Sciatic nerve (tissue), 2 donors: ENCODE data around the gene EPB41L2. TPM values are rescaled to one million over a fixed set of nuclear protein-coding genes. Genes with fewer than 3 reads are reported as not detected.

Experiments
- ATAC-seq: fragments of 200-7000 bp; cut with Tn5 transposase; one replicate; pipeline ENCODE4 v1.9.1; 2020; ENCODE audit warnings: mild to moderate bottlenecking, moderate library complexity
- DNase-seq: peaks from one replicate; pipeline ENCODE4 v3.0.0-alpha.2; 2020; ENCODE audit warnings: low spot score
- intact Hi-C: fragments of 100-400 bp; cut with DNase I; formaldehyde crosslinking; loops from one replicate; pipeline ENCODE4 v1.14.2; 2022
- total RNA-seq: library from RNA; stranded (reverse); fragmentation: NEBNext Ultra II Directional; extraction: Animal tissue kit (Norgen Biotek cat#: 25700); gene quantifications from one replicate; pipeline ENCODE4 v1.2.1, GENCODE V29; 2021
- donor health status: DM: no; HTN: no; CAD: no.
- donor health status: DM: no; HTN: no; CAD: no.

Gene EPB41L2
- total RNA-seq, 1 donor from 2014 or later = 889 TPM

DNA sequence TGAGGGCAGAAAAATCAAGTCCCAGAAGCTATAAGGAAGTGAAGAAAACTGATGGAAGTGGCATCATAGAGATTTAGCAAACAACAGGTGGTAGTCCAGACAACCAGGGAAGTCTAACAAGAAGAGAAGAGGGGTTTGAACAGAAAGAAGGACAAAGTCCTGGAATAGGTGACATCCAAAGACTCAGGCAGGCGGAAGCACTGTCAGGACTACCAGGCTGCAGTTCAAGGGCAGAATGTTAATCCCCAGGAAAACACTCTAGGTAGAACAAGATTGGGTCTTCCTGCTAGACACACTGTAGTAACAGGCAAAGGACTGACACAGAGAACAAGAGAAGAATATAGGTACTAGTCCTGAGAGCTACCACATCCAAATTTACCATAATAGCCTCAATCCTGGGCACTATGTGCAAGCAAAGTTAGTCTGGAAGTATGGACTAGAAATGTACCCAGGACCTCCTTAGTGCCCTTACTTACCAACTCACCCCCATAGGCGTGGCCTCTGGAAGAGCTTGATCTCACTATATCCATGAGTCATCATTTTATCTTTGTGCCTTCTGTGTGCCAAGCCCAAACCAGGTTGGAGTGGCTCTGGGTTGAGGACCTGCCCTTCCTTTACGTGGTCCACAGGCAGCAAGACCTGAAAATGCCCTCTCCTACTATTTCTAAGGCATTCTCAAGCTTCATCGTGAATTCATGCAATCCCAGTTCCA is 2.2 kb upstream of the EPB41L2 start:
- ATAC-seq (no peak), DNase-seq (no peak)
- intact Hi-C loops = loop anchor here (10.0 kb wide), 1 partner anchor 170 kb away; no protein-coding TSS in a partner anchor

DNA sequence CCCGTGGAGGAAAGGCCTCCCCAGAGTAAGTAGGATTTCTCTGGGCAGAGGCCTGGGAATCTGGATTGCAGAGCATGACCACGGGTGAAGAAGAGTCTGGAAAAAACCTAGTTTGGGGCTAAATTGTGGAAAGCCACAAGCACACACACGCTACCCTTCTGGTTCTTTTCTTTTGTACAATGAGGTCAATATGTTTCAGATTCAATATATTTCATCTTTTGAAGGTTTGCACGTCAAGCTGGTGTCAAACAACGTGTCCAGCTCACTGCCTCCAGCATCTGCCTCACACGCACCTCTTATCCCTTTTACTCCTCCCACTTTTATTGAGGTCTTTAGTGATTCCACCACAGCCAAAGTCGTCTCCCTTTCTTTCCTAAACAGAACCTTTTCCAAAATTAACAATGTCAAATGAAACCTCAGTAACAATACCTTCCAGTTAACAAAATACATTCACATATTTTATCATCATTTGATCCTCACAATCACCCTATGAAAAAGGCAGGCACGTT is 773 bp upstream of the EPB41L2 start:
- no peak for DNase-seq
- no peak for ATAC-seq
- intact Hi-C loops = loop anchor here (10.0 kb wide), 1 partner anchor 169 kb away; no protein-coding TSS in a partner anchor

DNA sequence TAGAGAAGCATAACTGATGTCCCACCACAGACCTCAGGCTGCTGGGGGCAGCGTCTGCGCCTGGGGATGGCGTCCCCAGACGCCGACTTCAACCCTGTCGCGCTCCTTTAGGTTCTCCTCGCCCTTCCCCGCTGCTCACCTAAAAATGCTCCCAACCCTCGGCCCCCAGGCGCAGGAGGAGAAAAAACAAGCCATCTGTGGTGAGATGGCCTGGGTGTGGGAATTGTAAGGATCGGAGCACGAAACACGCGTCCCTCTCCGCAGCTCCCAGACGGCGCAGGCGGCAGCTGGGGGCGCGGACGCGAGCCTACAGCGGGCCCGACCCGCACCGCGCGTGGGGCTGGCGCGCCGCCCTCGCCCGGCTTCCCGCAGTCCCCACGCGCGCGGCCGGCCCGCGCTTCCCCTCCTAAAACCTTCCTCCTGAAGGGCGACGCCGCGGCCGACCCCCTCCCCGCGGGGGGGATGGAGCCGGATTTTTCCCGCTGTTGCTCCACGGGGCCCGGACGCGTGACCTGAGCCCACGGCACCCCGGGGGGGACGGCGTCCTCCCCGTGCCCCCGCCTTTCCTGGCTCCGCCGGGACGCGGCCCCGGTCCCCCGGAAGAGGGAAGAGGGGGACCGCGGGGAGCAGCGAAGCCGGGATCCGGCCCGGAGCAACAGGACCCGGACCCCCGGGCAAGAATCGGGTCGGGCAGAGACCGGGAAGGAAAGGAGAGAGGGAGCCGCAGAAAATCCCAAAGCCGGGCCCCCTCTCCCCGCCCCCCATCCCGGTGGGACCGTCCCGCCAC is 611 bp downstream of the EPB41L2 start:
- intact Hi-C loops = loop anchor here (10.0 kb wide), 1 partner anchor 168 kb away; no protein-coding TSS in a partner anchor
- DNase-seq (peak; percentile 73), ATAC-seq (peak; percentile 34)

DNA sequence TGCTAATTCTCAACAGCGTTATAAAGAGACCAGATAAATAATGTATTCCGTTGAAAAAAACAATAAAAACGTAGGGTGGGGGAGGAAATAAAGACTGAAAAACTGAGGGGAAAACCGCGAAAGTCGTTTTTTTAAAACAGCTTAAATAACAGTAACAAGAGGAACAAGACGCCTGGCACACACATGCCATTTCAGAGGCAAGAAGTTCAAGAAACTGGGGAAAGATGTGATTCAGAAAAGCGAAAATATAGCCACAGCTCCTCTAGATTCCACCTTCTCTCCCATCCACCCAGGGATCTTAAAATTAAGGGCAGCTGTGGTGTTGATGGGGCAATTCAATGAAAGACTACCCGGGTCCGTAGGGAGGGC is 1.3 kb downstream of the EPB41L2 start:
- intact Hi-C loops = loop anchor here (10.0 kb wide), 1 partner anchor 167 kb away; no protein-coding TSS in a partner anchor
- ATAC-seq (no peak), DNase-seq (no peak)

DNA sequence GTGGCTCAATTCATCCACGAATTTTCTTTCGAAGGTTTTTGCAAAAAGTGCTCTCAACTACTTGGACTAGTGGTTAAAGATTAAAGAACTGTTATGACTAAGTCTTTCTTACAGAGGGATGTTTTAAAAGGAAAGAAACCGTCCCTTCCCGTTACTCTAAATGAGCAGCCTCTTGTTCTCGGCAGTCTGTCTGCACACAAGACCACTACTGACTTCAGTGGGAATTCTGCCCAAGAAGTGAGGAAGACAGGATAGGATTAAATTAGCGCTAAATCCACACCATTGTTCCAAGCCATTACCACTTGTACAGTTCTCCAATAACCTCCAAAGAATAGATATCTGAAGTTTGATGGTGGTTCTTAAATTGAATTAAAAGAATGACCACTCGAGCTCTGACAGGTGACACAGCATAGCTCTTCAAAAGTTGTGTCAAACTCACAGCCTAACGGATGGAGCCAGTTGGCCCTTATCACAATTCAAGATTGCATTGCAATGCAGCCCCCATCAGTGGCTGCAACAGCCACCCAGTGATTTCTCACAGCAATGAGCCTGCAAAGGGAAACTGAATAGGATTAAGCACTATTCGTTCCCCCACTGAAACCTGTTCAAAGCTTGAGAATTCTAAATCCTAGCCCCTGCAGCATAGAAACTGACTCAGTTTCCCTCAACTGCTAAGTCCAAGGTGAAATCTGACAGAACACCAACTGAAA is 1.8 kb downstream of the EPB41L2 start:
- intact Hi-C loops = loop anchor here (10.0 kb wide), 1 partner anchor 166 kb away; no protein-coding TSS in a partner anchor
- ATAC-seq (peak; percentile 5), DNase-seq (no peak)

DNA sequence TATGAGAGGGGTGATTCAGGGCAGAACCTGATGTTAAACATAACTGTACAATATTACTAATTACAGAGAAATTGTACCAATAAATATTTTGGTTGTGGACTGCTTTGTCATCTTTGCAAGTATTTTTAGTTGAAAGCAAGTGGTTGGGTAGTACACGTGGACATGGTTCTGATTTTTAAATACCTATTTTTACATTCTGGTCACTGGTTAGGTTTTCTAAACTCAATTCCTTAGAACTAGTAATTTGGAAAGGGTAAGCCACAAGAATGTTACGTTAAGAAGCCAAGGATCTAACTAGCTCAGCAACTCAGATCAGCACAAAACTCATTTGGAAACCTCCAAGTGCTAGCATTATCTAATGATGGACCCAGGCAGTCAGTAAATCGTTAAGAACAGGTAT is 2.7 kb downstream of the EPB41L2 start:
- ATAC-seq (no peak), DNase-seq (no peak)
- intact Hi-C loops = loop anchor here (10.0 kb wide), 1 partner anchor 166 kb away; no protein-coding TSS in a partner anchor

DNA sequence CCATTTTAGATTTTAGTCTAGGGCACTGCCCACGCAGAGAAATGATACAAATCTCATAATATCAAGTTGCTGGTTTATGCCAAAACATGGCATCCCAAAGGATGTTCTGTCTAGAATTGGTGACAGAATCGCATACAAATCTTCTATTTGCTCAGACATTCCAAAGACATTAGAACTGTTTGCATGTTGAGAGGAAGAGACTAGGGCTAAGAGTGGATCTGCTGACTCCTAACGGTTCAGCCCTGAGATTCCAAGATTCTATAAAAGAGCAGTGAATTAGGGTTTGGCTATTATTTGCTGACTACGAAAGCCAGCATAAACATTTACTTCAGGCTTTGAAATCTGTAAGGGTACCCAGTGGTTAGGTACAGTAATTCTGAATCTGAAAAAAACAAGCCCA is 3.6 kb downstream of the EPB41L2 start:
- intact Hi-C loops = no loop called here
- ATAC-seq (no peak), DNase-seq (no peak)

DNA sequence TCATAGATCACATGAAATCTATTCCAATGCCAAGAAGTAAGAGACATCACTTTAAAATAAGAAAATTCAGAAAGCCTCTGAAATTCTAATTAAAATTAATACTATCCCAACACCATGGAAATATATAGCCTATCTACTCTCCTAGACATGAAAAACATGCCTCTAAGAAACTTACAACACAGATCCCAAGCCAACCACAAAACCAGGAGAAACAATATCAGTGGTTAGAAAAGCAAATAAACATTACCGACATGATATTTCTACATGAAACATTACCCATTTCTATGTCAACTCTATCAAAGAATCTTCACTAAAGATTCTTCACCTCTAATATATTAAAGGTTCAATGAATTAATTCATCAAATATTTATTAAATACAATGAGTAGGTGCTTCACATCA is 4.8 kb downstream of the EPB41L2 start:
- intact Hi-C loops = no loop called here
- DNase-seq (no peak), ATAC-seq (no peak)

DNA sequence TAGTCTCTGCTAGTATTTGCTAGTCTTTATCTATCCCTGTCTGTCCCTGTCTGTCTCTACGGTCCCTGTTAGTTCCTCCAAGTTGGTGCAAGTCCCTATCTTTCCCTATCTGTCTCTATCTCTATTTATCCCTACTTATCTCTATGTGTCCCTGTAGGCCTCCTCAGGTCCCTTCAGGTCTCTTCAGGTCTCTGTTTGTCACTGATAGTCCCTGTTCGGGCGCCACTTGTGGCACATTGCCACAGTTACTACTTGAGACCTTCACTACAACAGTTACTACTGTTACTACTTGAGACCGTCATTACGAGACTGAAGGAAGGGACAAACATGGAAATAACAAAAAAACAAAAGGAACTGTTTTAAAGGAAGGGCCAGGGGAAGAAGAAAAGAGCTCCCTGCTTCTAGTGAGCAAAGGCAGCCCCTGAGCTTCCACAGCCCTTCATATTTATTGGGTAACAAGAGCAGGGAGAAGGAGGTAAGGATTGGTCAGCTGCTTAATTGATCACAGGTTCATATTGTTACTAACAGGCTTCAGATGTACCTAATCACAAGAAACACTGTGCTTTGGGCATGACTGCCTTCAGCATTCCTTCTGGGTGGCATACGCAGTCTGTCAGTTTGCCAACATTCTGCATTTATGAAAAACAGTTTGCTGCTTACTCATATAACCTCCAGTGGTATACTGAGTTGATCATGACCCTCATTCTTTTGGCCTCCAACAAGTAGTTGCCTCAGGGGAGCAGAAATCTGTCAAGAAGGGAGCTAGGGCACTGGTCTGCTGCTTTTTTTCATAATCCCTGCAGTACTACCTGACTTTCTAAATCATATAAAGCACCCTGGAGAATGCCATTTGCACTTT is 8.4 kb downstream of the EPB41L2 start:
- DNase-seq = no peak
- intact Hi-C loops = loop anchor here (2.0 kb wide), 1 partner anchor 34 kb away; no protein-coding TSS in a partner anchor

DNA sequence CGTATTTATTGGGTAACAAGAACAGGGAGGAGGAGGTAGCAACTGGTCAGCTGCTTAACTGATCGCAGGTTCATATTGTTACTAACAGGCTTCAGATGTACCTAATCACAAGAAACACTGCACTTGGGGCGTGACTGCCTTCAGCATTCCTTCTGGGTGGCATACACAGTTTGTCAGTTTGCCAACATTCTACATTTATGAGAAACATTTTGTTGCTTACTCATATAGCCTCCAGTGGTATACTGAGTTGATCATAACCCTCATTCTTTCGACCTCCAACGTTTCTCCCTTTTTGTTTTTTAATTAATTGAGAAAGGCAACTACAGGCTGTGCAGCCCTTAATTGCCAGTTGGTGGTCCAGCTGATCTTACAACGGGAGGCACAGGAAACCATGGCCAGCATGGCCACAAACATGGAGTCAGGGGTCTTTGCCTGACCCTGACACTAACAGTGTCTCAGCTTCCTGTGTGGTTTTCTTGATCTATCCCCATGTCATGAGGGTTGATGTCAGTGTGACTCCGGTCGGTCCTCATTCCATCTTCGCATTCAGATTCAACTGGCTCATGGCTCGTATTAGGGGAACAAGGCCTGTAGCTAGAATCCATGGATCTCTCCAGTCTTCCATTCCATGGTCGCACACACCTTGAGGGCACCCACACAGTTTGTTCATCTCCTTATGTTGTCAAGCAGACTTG is 9.4 kb downstream of the EPB41L2 start:
- DNase-seq (no peak), ATAC-seq (no peak)
- intact Hi-C loops = loop anchor here (2.0 kb wide), 1 partner anchor 33 kb away; no protein-coding TSS in a partner anchor

More for the DNA sequence above, 8.4 kb downstream of the EPB41L2 start:
- no peak for ATAC-seq

DNA sequence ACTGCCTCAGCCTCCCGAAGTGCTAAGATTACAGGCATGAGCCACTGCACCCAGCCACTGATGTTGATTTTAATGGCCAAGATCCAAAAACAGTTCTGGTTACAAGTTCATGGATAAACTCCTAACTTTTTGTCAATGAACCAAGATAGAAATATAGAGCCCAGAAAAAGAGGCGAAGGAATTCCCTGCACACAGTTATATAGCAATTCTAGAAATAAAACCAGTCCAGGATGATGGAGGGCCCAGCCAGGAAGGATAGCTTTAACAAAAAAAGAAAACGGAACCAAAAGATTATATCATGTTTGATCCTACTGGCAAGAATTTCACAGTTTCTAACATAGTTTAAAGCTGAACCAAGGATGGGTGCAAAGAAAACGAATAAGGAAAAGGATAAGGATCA is 10.9 kb downstream of the EPB41L2 start:
- no peak for DNase-seq
- intact Hi-C loops = no loop called here
- ATAC-seq = no peak

DNA sequence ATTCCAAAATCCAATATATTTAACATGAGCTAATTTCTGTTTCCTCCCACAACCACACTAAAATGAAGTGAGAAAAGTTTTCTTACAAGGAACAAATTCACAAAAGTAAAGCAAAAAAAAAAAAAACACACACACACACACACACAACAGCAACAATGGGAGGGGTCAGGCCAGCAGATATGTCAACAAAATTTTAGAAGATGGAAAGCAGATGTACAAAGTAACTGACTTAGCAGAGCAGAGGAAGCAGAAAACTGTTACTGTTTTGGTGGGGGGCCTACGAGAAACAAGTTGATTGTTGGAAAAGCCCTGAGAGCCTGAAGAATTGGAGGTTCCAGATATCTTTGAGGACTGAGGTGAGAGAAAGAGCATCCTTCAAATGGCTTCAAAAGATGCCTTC is 11.7 kb downstream of the EPB41L2 start:
- intact Hi-C loops = no loop called here

DNA sequence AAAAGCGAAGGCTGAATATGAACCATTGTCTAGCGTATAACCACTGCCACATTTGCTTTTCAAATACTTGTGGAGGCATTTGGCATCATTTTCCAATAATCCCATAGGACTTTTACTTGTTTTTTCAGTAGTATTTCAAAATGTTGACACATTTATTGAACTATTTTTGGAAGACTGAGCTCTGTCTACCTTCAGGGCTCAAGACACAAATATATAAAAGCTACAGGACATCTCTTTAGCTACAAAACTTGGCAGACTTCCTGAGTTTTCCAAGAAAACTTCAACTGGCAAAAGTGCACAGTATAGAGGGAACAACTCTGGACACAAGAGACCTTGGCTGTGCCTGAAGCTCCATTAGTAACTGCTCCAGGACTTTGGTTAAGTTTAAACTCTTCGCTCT is 13.4 kb downstream of the EPB41L2 start:
- peak; percentile 67 for ATAC-seq
- no peak for DNase-seq
- intact Hi-C loops = no loop called here

More for the DNA sequence above, 11.7 kb downstream of the EPB41L2 start:
- no peak for ATAC-seq
- no peak for DNase-seq

DNA sequence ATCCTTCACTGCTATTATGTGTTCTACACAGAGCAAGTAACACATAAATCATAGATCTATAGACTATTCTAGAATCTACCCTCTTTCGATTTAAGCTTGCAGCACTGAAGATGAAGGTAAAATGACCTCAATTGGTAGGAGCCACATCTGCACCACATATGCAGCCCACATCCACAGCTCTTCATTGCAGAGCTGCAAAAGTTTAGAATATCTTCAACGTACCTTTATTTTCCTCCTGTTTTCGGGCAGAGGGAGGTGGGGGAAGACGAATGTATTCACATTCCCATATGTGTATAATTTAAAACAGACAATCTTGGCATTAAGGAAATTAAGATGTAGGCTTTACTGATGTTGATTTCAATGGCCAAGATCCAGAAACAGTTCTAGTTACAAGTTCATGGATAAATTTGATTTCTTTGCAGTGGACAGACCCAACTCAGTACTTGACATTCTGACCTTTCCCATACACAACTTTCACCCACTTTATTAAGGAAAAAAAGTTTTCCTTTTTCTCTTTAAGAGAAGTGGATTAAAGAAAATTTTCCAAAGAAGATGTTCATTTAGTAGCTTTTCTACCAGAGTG is 14.0 kb downstream of the EPB41L2 start:
- DNase-seq (no peak), ATAC-seq (no peak)
- intact Hi-C loops = no loop called here

DNA sequence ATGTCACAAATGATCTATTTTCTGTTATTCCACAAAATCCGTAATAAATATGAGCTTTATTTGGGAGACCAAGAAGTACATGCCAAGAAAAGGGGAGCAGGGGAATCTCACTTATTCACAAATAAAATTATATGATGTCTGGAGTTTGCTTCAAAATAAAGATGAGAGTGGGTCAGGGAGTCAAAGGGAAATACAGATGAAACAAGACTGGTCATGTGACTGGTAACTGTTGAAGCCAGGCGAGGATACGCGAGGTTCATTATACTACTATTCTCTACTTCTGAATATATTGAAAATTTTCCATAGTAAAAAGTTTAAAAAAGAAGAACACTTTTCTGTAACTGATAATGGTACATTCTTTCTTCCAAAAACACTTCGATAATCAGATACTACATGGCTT is 14.6 kb downstream of the EPB41L2 start:
- DNase-seq (no peak), ATAC-seq (no peak)
- intact Hi-C loops = no loop called here

DNA sequence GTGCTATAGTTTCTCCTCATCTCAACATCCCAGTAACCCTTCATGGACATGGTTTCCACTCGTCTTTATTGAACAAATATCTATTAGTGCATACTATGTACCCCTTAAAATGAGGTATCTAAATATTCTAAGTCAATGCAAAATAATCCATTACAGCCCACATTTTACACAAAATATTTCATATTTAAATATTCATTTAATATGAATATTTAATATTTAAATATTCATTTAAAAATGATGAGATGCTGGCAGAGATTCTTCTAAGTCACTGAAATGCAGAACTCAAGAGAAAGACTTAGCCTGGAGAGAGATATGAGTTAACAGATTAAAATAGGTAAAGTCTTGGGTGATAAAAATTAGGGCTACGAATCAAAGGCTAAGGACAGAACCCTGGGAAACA is 17.9 kb downstream of the EPB41L2 start:
- no peak for DNase-seq
- intact Hi-C loops = no loop called here

DNA sequence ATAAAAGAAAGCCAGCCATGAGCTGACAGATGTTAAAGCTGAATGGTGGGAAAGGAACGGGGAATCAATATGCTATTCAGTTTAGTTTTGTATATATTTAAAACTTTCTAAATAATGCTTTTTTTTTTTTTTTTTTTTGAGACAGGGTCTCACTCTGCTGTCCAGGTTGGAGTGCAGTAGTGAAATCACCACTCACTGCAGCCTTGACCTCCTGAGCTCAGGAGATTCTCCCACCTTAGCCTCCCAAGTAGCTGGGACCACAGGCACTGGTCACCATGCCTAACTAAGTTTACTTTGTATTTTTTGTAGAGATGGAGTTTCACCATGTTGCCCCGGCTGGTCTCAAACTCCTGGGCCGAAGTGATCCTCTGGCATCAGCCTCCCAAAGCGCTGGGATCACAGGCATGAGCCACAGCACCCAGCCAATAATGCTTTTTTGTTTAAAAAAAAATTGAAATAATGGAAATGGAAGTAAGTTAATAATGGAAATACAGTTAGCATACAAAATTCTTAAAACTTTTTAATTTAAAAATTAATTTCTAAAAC is 19.1 kb downstream of the EPB41L2 start:
- intact Hi-C loops = no loop called here
- ATAC-seq = no peak
- no peak for DNase-seq

More for the DNA sequence above, 17.9 kb downstream of the EPB41L2 start:
- ATAC-seq = no peak
